ENCODE results near the gene DIP2C. TPM values are rescaled to one million over a fixed set of nuclear protein-coding genes. Genes with fewer than 3 reads are reported as not detected.

The DIP2C gene
- total RNA-seq, 4 donors from 2014 or later = 2.4 to 14.9 (median 6.1) TPM

DNA sequence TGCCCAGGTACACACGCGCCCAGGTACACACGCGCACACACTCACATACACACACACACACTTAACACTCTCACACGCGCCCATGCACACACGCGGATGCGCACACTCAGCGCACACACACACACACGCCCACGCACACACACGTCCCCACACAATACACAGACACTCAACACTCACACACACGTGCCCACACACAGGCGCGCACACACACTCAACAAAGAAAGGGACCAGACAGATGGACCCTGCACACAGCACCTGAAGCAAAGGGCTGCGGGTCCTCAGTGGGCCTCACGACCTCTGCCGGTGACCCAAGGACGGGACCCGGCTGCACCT is 296.8 kb downstream of the DIP2C start:
- H3K27ac ChIP-seq = no peak overlapping the region
- peaks cover 0 to 19% (median 0%) of the 10 kb centered on the region in 3 donors for H3K4me1 ChIP-seq
- H3K4me3 ChIP-seq = no peak overlapping the region
- TF ChIP-seq, protein P1, sequence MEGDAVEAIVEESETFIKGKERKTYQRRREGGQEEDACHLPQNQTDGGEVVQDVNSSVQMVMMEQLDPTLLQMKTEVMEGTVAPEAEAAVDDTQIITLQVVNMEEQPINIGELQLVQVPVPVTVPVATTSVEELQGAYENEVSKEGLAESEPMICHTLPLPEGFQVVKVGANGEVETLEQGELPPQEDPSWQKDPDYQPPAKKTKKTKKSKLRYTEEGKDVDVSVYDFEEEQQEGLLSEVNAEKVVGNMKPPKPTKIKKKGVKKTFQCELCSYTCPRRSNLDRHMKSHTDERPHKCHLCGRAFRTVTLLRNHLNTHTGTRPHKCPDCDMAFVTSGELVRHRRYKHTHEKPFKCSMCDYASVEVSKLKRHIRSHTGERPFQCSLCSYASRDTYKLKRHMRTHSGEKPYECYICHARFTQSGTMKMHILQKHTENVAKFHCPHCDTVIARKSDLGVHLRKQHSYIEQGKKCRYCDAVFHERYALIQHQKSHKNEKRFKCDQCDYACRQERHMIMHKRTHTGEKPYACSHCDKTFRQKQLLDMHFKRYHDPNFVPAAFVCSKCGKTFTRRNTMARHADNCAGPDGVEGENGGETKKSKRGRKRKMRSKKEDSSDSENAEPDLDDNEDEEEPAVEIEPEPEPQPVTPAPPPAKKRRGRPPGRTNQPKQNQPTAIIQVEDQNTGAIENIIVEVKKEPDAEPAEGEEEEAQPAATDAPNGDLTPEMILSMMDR (IDR thresholded peaks at IDR 0.05) = no peak
- TF ChIP-seq POLR2A (IDR thresholded peaks at IDR 0.05) = no peak
- WGBS, 2 donors = 89 to 92% methylated on average over 13 to 20 of the region's 21 CpGs
- no peak for DNase-seq
- intact Hi-C loops (cut with DNase I) = no loop called here
- H3K9me3 ChIP-seq = no peaks in the 10 kb centered on the region
- no peaks in the 10 kb centered on the region for H3K27me3 ChIP-seq
- peaks cover 0 to 32% (median 0%) of the 10 kb centered on the region in 3 donors for H3K36me3 ChIP-seq

DNA sequence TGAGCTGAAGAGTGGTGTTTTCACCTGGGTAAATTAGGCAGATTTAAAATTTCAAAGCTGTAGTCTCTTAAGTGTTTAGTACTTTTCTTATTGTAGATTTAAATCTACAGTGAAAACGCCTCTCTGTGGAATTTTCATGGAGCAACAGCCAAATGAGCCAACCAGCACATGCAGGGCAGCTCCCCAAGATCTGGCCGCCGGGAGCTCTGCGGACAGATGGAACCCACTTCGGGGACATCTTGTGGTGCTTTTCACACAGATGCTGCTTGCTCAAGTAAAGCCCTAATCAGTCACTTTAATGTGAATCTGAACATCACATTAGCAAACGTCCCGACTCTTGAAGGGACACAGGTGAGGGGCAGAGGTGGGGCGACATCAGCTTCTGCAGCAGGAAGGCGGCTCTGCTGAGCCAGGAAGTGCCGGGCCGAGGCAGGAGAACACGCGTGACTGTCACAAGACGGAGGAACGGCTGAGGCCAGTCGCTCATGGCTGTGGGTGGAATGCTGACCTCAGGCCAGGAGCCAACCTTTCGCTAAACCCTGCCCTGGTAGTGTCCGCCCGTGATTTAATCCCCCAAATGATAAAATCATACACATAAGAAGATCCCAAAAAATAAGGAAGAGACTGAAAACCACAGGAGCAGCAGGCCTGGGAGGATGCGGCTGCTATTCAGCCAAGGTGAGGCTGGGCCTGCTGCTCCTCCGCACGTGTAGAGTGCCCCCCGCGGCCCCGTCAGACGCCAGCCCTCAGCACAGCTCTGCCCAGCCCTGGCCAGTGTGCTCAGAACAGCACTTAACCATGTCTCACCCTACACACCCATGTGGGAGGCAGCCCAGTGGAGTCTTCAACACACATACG is 297.4 kb downstream of the DIP2C start:
- DNase-seq = no peak

DNA sequence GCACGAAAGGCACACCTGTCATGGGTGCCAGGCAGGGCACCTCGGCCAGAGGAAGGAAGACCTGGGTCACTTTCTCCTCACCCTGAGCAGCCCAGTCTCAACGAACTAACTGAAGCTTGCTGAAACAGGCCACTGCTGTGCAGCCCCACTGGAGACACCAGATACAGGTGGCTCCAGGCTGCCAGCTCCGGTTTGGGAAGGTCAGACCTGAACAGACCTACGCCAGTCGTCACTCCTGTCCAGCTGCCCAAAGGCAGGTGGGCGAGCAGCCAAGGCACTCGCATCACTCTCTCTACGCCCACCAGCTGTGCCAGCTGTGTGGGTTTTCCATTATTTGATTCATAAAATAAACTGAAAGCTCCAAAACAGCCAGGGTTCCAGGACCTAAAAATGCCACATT is 298.2 kb downstream of the DIP2C start:
- Histone ChIP-seq H3K27me3 (no peaks in the 10 kb centered on the region), H3K27ac (no peak overlapping the region), H3K4me3 (no peak overlapping the region), H3K9me3 (no peaks in the 10 kb centered on the region), H3K4me1 (peaks cover 0 to 6% (median 0%) of the 10 kb centered on the region in 3 donors), H3K36me3 (peaks cover 0 to 46% (median 0%) of the 10 kb centered on the region in 3 donors)
- TF ChIP-seq, protein P1 (IDR thresholded peaks at IDR 0.05) = no peak
- no peak for TF ChIP-seq POLR2A (IDR thresholded peaks at IDR 0.05)
- no peak for DNase-seq
- intact Hi-C loops (cut with DNase I) = no loop called here
- 49 to 67% methylated on average over 5 to 6 of the region's 9 CpGs for WGBS, 2 donors

More for the DNA sequence above, 297.4 kb downstream of the DIP2C start:
- intact Hi-C loops (cut with DNase I) = no loop called here
- no peak overlapping the region for H3K4me3 ChIP-seq
- H3K4me1 ChIP-seq = peaks cover 0 to 13% (median 0%) of the 10 kb centered on the region in 3 donors
- H3K36me3 ChIP-seq = peaks cover 0 to 38% (median 0%) of the 10 kb centered on the region in 3 donors
- no peak for TF ChIP-seq POLR2A (IDR thresholded peaks at IDR 0.05)
- TF ChIP-seq, protein P1 (IDR thresholded peaks at IDR 0.05) = no peak
- no peaks in the 10 kb centered on the region for H3K27me3 ChIP-seq
- no peaks in the 10 kb centered on the region for H3K9me3 ChIP-seq
- H3K27ac ChIP-seq = no peak overlapping the region
- WGBS, 2 donors = 90 to 93% methylated on average over 16 to 26 of the region's 27 CpGs

DNA sequence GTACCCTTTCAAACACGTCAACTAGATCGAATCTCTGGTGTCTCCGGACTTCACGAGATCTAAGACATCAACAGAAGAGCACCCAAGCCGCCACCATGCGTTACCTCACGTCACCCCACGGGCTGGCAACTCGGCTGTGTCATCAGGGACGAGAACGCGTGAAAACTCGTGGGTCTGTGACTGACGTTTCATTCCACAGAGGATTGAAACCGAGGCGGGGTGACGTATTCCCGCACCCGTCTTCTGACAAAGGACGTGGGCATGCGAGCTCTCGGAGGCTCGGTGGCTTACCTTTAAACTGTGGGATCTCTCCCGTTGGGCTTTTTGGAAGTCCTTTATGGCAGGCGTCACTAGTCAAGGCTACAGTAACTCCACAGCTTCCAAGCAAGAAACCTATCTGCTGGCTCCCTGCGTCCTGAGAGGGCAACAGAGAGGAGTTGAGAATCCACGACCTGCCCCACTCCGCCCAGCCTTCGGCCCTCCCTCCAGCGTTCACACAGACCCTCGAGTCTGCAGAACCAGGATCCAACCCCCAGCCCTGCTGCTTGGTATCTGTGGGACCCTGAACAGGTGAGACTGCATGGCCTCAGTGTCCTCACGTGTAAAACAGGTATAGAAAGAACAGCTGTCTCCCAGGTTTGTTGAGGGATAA is 298.9 kb downstream of the DIP2C start:
- WGBS, 2 donors = 91 to 92% methylated on average over 25 to 27 of the region's 32 CpGs
- H3K27me3 ChIP-seq = no peaks in the 10 kb centered on the region
- no peak overlapping the region for H3K4me3 ChIP-seq
- intact Hi-C loops (cut with DNase I) = no loop called here
- no peak for DNase-seq
- no peak overlapping the region for H3K27ac ChIP-seq
- H3K4me1 ChIP-seq = peaks cover 0 to 6% (median 0%) of the 10 kb centered on the region in 3 donors
- H3K9me3 ChIP-seq = no peaks in the 10 kb centered on the region
- TF ChIP-seq, protein P1 (IDR thresholded peaks at IDR 0.05) = no peak
- no peak for TF ChIP-seq POLR2A (IDR thresholded peaks at IDR 0.05)
- peaks cover 0 to 53% (median 0%) of the 10 kb centered on the region in 3 donors for H3K36me3 ChIP-seq
